Neural cell (in vitro differentiated cells): Measurements from ENCODE around the gene ME3. TPM values are rescaled to one million over a fixed set of nuclear protein-coding genes. Genes with fewer than 3 reads are reported as not detected.

Source experiments
- H2AFZ ChIP-seq: fragments of 200-600, 300-800 bp; sonication (generic), shearing (Covaris generic); 2 replicates; pipeline ENCODE4 v1.6.0; 2014; ENCODE audit warnings: low read depth, mild to moderate bottlenecking, antibody characterized with exemption, low read length, moderate library complexity
- H3F3A ChIP-seq: fragments of 200-600 bp; shearing (Covaris generic); 2 replicates; pipeline ENCODE4 v1.6.1; 2016; ENCODE audit warnings: mild to moderate bottlenecking, moderate library complexity, mixed read lengths, antibody characterized with exemption, low read length; ENCODE audit not compliant: insufficient read depth, poor library complexity, severe bottlenecking
- H3K27ac ChIP-seq: fragments of 200-600, 300-800 bp; sonication (generic), shearing (Covaris generic); 2 replicates; pipeline ENCODE4 v1.5.1; 2014; ENCODE audit warnings: mild to moderate bottlenecking, low read length, moderate library complexity
- H3K27me3 ChIP-seq: fragments of 300-800, 200-600 bp; sonication (generic), shearing (Covaris generic); 2 replicates; pipeline ENCODE4 v1.6.0; 2014; ENCODE audit warnings: mild to moderate bottlenecking, low read depth, low read length, moderate library complexity; ENCODE audit not compliant: insufficient read depth
- H3K36me3 ChIP-seq: fragments of 300-800, 200-600 bp; sonication (generic), shearing (Covaris generic); 2 replicates; pipeline ENCODE4 v1.5.1; 2014; ENCODE audit warnings: mild to moderate bottlenecking, antibody characterized with exemption, low read length, moderate library complexity; ENCODE audit not compliant: insufficient read depth
- H3K4me2 ChIP-seq: fragments of 300-800, 200-600 bp; sonication (generic), shearing (Covaris generic); 2 replicates; pipeline ENCODE4 v1.6.0; 2014; ENCODE audit warnings: mild to moderate bottlenecking, low read length
- H3K4me3 ChIP-seq: fragments of 300-800, 200-600 bp; sonication (generic), shearing (Covaris generic); 2 replicates; pipeline ENCODE4 v1.5.1; 2014; ENCODE audit warnings: mild to moderate bottlenecking, low read length, moderate library complexity
- H3K79me2 ChIP-seq: fragments of 200-600 bp; shearing (Covaris generic); replicated peaks from 2 replicates; pipeline ENCODE4 v1.6.0; 2014; ENCODE audit warnings: mild to moderate bottlenecking, low read length, moderate library complexity; ENCODE audit not compliant: insufficient read depth
- H3K9ac ChIP-seq: fragments of 300-800, 200-600 bp; sonication (generic), shearing (Covaris generic); 2 replicates; pipeline ENCODE4 v1.6.1; 2016; ENCODE audit warnings: mild to moderate bottlenecking, low read length, mixed read lengths
- H3K9me2 ChIP-seq: fragments of 200-600 bp; shearing (Covaris generic); 2 replicates; pipeline ENCODE4 v1.6.1; 2016; ENCODE audit warnings: mild to moderate bottlenecking, low read length, mixed read lengths; ENCODE audit not compliant: insufficient read depth
- H3K9me3 ChIP-seq: fragments of 200-600, 300-800 bp; sonication (generic), shearing (Covaris generic); 2 replicates; pipeline ENCODE4 v1.6.1; 2016; ENCODE audit warnings: mild to moderate bottlenecking, mixed run types, low read length, moderate library complexity, mixed read lengths
- H4K20me1 ChIP-seq: fragments of 200-600 bp; shearing (Covaris generic); 2 replicates; pipeline ENCODE4 v1.6.1; 2016; ENCODE audit warnings: mild to moderate bottlenecking, mixed run types; ENCODE audit not compliant: insufficient read depth
- EP300 ChIP-seq: fragments of 450-650 bp; conservative IDR thresholded peaks from 2 replicates; pipeline ENCODE4 v1.6.1; 2014; ENCODE audit warnings: antibody characterized with exemption, mild to moderate bottlenecking, moderate library complexity; ENCODE audit not compliant: poor library complexity, severe bottlenecking
- EZH2 ChIP-seq: fragments of 200-600, 300-800 bp; shearing (Covaris generic), sonication (generic); IDR thresholded peaks from 2 replicates; pipeline ENCODE4 v1.6.1; 2014; ENCODE audit warnings: antibody characterized with exemption, low read length, borderline replicate concordance, mild to moderate bottlenecking; ENCODE audit not compliant: insufficient read depth, poor library complexity, severe bottlenecking
- MXI1 ChIP-seq: fragments of 450-650 bp; conservative IDR thresholded peaks from 2 replicates; pipeline ENCODE4 v1.6.1; 2014; ENCODE audit warnings: antibody characterized with exemption, mild to moderate bottlenecking; ENCODE audit not compliant: poor library complexity, severe bottlenecking
- POLR2AphosphoS5 ChIP-seq: IDR thresholded peaks from 2 replicates; pipeline ENCODE4 v1.6.1; 2012
- RAD21 ChIP-seq: fragments of 450-650 bp; conservative IDR thresholded peaks from 2 replicates; pipeline ENCODE4 v1.6.1; 2014; ENCODE audit warnings: antibody characterized with exemption, mild to moderate bottlenecking, moderate library complexity
- SMC3 ChIP-seq: fragments of 450-650 bp; conservative IDR thresholded peaks from 2 replicates; pipeline ENCODE4 v1.6.1; 2014; ENCODE audit warnings: antibody characterized with exemption, mild to moderate bottlenecking, moderate library complexity; ENCODE audit not compliant: poor library complexity
- TAF1 ChIP-seq: IDR thresholded peaks from 2 replicates; pipeline ENCODE4 v1.6.1; 2012; ENCODE audit warnings: low read depth
- polyA plus RNA-seq: library from polyadenylated mRNA; depleted of rRNA; stranded (reverse); fragments of >200 nt; gene quantifications from 2 replicates; pipeline ENCODE4 v1.2.3, GENCODE V29; 2014
- TF ChIP-seq, protein P1 (sequence below): fragments of 450-650 bp; IDR thresholded peaks from 2 replicates; pipeline ENCODE4 v1.5.1; 2014; ENCODE audit warnings: antibody characterized with exemption, mild to moderate bottlenecking, moderate library complexity; ENCODE audit not compliant: poor library complexity, severe bottlenecking
- TF ChIP-seq, protein P2 (sequence below): IDR thresholded peaks from 2 replicates; pipeline ENCODE4 v1.6.1; 2012; ENCODE audit warnings: borderline replicate concordance

ME3 gene
- polyA plus RNA-seq, 1 donor from 2014 or later = 2.1 TPM

GRCh38 chr11:86704710-86705109 lies 32.3 kb upstream of the ME3 start:
- Histone ChIP-seq H3K4me2 (no peak overlapping the region), H3K9me3 (no peaks in the 10 kb centered on the region), H3K79me2 (no peaks in the 10 kb centered on the region), H3K9me2 (no peaks in the 10 kb centered on the region), H3K27ac (no peak overlapping the region), H2AFZ (no peak overlapping the region), H3K9ac (no peak overlapping the region), H3K4me3 (no peak overlapping the region), H3F3A (no peaks in the 10 kb centered on the region), H3K36me3 (no peaks in the 10 kb centered on the region), H4K20me1 (no peaks in the 10 kb centered on the region), H3K27me3 (no peaks in the 10 kb centered on the region)
- TF ChIP-seq, protein P1, sequence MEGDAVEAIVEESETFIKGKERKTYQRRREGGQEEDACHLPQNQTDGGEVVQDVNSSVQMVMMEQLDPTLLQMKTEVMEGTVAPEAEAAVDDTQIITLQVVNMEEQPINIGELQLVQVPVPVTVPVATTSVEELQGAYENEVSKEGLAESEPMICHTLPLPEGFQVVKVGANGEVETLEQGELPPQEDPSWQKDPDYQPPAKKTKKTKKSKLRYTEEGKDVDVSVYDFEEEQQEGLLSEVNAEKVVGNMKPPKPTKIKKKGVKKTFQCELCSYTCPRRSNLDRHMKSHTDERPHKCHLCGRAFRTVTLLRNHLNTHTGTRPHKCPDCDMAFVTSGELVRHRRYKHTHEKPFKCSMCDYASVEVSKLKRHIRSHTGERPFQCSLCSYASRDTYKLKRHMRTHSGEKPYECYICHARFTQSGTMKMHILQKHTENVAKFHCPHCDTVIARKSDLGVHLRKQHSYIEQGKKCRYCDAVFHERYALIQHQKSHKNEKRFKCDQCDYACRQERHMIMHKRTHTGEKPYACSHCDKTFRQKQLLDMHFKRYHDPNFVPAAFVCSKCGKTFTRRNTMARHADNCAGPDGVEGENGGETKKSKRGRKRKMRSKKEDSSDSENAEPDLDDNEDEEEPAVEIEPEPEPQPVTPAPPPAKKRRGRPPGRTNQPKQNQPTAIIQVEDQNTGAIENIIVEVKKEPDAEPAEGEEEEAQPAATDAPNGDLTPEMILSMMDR = no peak
- TF ChIP-seq TAF1 (no peak), SMC3 (no peak), EZH2 (no peak), POLR2AphosphoS5 (no peak), RAD21 (no peak), EP300 (no peak), MXI1 (no peak)
- TF ChIP-seq, protein P2, sequence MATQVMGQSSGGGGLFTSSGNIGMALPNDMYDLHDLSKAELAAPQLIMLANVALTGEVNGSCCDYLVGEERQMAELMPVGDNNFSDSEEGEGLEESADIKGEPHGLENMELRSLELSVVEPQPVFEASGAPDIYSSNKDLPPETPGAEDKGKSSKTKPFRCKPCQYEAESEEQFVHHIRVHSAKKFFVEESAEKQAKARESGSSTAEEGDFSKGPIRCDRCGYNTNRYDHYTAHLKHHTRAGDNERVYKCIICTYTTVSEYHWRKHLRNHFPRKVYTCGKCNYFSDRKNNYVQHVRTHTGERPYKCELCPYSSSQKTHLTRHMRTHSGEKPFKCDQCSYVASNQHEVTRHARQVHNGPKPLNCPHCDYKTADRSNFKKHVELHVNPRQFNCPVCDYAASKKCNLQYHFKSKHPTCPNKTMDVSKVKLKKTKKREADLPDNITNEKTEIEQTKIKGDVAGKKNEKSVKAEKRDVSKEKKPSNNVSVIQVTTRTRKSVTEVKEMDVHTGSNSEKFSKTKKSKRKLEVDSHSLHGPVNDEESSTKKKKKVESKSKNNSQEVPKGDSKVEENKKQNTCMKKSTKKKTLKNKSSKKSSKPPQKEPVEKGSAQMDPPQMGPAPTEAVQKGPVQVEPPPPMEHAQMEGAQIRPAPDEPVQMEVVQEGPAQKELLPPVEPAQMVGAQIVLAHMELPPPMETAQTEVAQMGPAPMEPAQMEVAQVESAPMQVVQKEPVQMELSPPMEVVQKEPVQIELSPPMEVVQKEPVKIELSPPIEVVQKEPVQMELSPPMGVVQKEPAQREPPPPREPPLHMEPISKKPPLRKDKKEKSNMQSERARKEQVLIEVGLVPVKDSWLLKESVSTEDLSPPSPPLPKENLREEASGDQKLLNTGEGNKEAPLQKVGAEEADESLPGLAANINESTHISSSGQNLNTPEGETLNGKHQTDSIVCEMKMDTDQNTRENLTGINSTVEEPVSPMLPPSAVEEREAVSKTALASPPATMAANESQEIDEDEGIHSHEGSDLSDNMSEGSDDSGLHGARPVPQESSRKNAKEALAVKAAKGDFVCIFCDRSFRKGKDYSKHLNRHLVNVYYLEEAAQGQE = no peak

DNA sequence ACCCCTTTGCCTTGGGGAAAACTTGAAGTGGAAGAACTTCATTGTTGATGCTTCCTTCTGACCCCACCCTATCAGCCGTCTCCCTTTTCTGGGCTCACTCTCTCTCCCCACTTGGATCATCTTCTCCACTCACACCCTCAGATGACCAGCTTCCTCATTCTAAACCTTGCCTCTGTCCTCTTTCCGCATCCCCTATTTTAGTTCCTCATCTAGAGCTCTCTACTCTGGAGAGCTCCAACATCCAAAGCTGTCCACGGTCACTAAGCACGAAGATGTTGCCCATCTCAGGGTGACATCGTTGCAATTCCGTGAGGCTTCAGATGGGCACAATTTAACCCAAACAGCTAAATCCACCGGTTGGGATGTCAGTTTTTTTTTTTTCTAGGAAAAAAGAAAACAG lies 31.6 kb upstream of the ME3 start:
- H3K4me3 ChIP-seq = no peak overlapping the region
- no peak overlapping the region for H2AFZ ChIP-seq
- no peaks in the 10 kb centered on the region for H4K20me1 ChIP-seq
- H3K9me3 ChIP-seq = no peaks in the 10 kb centered on the region
- H3K27ac ChIP-seq = no peak overlapping the region
- H3K9ac ChIP-seq = no peak overlapping the region
- no peak overlapping the region for H3K4me2 ChIP-seq
- no peaks in the 10 kb centered on the region for H3K9me2 ChIP-seq
- no peaks in the 10 kb centered on the region for H3F3A ChIP-seq
- no peaks in the 10 kb centered on the region for H3K79me2 ChIP-seq
- TF ChIP-seq MXI1 (no peak), EP300 (no peak), SMC3 (no peak), TAF1 (no peak), EZH2 (no peak), RAD21 (no peak), POLR2AphosphoS5 (no peak)
- TF ChIP-seq, protein P2 = no peak
- TF ChIP-seq, protein P1 = no peak
- no peaks in the 10 kb centered on the region for H3K27me3 ChIP-seq
- no peaks in the 10 kb centered on the region for H3K36me3 ChIP-seq
